Neural cell (in vitro differentiated cells): Measurements from ENCODE around the gene RHOF.

Experiments used
- CTCF ChIP-seq: fragments of 450-650 bp; IDR thresholded peaks from 2 replicates; pipeline ENCODE4 v1.5.1; 2014; ENCODE audit warnings: antibody characterized with exemption, mild to moderate bottlenecking, moderate library complexity; ENCODE audit not compliant: poor library complexity, severe bottlenecking
- EZH2 ChIP-seq: fragments of 200-600, 300-800 bp; shearing (Covaris generic), sonication (generic); IDR thresholded peaks from 2 replicates; pipeline ENCODE4 v1.6.1; 2014; ENCODE audit warnings: antibody characterized with exemption, low read length, borderline replicate concordance, mild to moderate bottlenecking; ENCODE audit not compliant: insufficient read depth, poor library complexity, severe bottlenecking
- POLR2AphosphoS5 ChIP-seq: IDR thresholded peaks from 2 replicates; pipeline ENCODE4 v1.6.1; 2012
- REST ChIP-seq: IDR thresholded peaks from 2 replicates; pipeline ENCODE4 v1.6.1; 2012; ENCODE audit warnings: borderline replicate concordance
- SMC3 ChIP-seq: fragments of 450-650 bp; conservative IDR thresholded peaks from 2 replicates; pipeline ENCODE4 v1.6.1; 2014; ENCODE audit warnings: antibody characterized with exemption, mild to moderate bottlenecking, moderate library complexity; ENCODE audit not compliant: poor library complexity

GRCh38 chr12:121791671-121792551, 1.6 kb downstream of the RHOF start:
- TF ChIP-seq CTCF: no peak
- no peak for TF ChIP-seq SMC3
- TF ChIP-seq EZH2: no peak
- no peak for TF ChIP-seq POLR2AphosphoS5
- TF ChIP-seq REST: no peak
